Measurements from ENCODE around the gene YPEL5. TPM values are rescaled to one million over a fixed set of nuclear protein-coding genes. Genes with fewer than 3 reads are reported as not detected.

The YPEL5 gene
- total RNA-seq, 6 donors from 2014 or later, result 51.9 to 107 (median 85.8) TPM

DNA sequence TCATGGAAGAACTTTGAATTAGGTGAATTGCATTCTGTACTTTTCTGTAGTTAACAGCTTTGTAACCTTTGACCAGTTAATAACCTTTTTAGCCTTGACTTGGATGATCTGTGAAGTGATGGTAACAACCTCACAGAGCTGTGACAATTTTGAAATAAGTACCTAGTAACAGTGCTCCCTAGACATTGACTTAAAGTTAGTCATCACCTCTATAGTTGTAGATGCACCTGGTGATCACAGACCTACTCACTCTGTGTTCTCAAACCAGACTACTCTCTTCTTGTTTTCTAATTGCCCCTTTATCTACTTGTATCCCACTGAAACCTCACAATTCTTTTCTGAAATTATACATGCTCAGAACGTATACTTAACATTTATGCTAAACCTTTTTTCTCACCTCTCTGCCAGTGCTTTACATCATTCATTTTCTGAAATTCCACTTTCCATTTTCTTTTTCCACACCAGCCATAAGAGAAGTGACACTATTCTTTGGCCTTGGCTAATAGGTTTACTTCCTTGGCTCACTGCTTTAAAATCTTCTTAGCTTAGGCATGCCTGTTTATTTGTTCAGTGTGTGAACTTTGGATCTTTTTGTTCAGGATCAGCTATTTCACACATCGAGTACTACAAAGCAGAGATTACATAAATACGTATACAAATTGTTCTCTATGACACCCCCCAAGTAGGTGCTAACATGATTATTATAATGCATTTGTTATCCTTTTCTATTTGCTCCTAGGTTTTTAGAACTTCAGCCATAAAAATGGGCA is 9.3 kb downstream of the YPEL5 start:
- TF ChIP-seq POLR2AphosphoS5 (IDR thresholded peaks at IDR 0.05) (no peak), EP300 (IDR thresholded peaks at IDR 0.05) (no peak), POLR2A (IDR thresholded peaks at IDR 0.05) (no peak)
- TF ChIP-seq, protein P1, sequence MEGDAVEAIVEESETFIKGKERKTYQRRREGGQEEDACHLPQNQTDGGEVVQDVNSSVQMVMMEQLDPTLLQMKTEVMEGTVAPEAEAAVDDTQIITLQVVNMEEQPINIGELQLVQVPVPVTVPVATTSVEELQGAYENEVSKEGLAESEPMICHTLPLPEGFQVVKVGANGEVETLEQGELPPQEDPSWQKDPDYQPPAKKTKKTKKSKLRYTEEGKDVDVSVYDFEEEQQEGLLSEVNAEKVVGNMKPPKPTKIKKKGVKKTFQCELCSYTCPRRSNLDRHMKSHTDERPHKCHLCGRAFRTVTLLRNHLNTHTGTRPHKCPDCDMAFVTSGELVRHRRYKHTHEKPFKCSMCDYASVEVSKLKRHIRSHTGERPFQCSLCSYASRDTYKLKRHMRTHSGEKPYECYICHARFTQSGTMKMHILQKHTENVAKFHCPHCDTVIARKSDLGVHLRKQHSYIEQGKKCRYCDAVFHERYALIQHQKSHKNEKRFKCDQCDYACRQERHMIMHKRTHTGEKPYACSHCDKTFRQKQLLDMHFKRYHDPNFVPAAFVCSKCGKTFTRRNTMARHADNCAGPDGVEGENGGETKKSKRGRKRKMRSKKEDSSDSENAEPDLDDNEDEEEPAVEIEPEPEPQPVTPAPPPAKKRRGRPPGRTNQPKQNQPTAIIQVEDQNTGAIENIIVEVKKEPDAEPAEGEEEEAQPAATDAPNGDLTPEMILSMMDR (IDR thresholded peaks at IDR 0.05), result no peak
- H3K4me3 ChIP-seq, result no peak overlapping the region
- H3K27me3 ChIP-seq, result no peaks in the 10 kb centered on the region
- ATAC-seq (ENCODE audit: low FRiP score in 2 of 2), result no peak
- WGBS, 2 donors, result 66 to 83% methylated on average over 3 of the region's 3 CpGs
- peaks cover 16 to 23% (median 20%) of the 10 kb centered on the region in 4 donors for H3K4me1 ChIP-seq
- H3K36me3 ChIP-seq, result peaks cover 26 to 67% (median 40%) of the 10 kb centered on the region in 4 donors
- no peak for DNase-seq
- H3K27ac ChIP-seq, result no peak overlapping the region
- H3K9me3 ChIP-seq, result no peaks in the 10 kb centered on the region

DNA sequence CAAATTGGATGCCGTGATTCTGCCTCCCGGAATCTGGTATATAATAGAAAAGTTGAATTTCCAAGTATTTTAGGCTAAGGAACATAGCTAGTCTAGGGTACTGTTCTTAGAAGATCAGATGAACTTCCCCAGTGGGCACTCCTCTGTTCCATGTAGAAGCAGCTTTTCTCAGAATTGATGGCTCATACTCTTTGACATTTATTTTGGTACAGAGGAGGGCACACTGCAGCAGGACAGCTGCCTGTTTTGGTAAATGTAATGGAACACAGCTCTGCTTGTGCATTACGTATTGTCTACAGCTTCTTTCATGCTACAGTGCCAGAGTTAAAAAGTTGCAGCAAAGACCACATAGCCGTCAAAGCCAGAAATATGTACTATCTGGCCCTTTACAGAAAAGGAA is 10.8 kb downstream of the YPEL5 start:
- peaks cover 26 to 71% (median 40%) of the 10 kb centered on the region in 4 donors for H3K36me3 ChIP-seq
- DNase-seq, result no peak
- TF ChIP-seq EP300 (IDR thresholded peaks at IDR 0.05), result no peak
- TF ChIP-seq, protein P1 (IDR thresholded peaks at IDR 0.05), result no peak
- TF ChIP-seq POLR2AphosphoS5 (IDR thresholded peaks at IDR 0.05), result no peak
- no peak for TF ChIP-seq POLR2A (IDR thresholded peaks at IDR 0.05)

DNA sequence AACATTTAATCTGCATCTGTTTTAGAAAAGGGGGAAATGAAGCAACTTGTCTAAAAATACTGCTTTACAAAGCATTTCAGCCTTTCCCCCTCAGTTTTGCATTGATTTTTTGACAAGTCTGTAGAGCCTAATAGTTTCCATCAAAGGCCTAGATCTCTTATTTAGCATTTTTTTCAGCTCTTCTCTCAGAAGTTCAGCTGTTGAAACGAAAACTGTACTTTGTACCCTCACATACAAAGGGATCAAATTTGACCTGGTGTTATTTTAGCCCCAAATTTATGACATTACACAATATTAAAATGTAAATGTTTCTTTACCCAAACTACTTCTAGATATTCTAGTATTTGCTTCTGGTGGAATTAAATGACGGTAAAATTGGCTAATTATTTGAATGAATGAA is 13.0 kb downstream of the YPEL5 start:
- no peak for TF ChIP-seq POLR2A (IDR thresholded peaks at IDR 0.05)
- no peak for TF ChIP-seq POLR2AphosphoS5 (IDR thresholded peaks at IDR 0.05)
- TF ChIP-seq EP300 (IDR thresholded peaks at IDR 0.05), result no peak
- TF ChIP-seq, protein P1 (IDR thresholded peaks at IDR 0.05), result no peak
- Histone ChIP-seq H3K4me3 (no peak overlapping the region), H3K4me1 (peaks cover 6 to 9% (median 7%) of the 10 kb centered on the region in 4 donors), H3K9me3 (no peaks in the 10 kb centered on the region), H3K36me3 (peaks cover 26 to 56% (median 42%) of the 10 kb centered on the region in 4 donors), H3K27me3 (no peaks in the 10 kb centered on the region), H3K27ac (no peak overlapping the region)
- 85 to 95% methylated on average over 2 of the region's 2 CpGs for WGBS, 2 donors
- DNase-seq (no peak), ATAC-seq (ENCODE audit: low FRiP score in 2 of 2) (no peak)

More for the DNA sequence above, 10.8 kb downstream of the YPEL5 start:
- 86 to 91% methylated on average over 4 of the region's 4 CpGs for WGBS, 2 donors
- no peaks in the 10 kb centered on the region for H3K27me3 ChIP-seq
- H3K4me1 ChIP-seq, result peaks cover 8 to 21% (median 14%) of the 10 kb centered on the region in 4 donors
- H3K27ac ChIP-seq, result no peak overlapping the region
- no peak overlapping the region for H3K4me3 ChIP-seq
- no peak for ATAC-seq (ENCODE audit: low FRiP score in 2 of 2)
- H3K9me3 ChIP-seq, result no peaks in the 10 kb centered on the region

DNA sequence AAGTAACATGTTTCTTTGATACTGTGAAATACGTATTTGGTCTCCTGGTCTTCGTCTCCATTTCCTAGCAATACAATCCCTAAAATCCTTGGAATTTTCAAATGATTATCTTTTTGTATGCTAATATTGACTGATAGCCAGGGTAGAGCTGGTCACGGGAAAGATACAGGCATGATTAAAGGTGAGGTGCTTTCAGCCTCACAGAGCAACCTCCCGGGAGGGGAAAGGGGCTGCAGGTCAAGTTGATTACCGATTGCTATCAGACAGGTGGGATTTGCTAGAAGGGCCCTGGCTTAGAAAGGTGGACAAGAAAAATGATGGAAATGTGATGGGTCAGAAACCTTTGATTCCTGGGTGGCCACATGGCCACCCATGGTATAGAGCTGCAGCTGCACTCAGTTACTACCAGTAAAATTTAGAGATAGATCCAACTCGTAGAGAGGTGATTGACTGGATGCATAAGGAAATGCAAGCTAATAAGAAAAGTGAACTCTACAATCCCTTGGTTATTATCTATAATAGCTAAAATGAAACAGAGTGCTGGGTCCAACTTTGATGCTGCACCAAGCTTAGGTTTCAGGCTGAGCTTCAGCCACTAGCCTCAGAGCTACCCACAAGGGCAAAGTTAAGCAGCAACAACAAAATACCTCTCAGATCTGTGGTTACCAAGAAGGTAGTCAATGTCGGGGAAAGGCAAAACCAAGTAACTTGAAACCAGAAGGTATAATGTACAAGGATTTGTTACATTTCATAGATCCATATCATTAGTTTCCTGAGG is 15.3 kb downstream of the YPEL5 start:
- Histone ChIP-seq H3K27ac (no peak overlapping the region), H3K9me3 (no peaks in the 10 kb centered on the region), H3K4me1 (peaks cover 0 to 12% (median 2%) of the 10 kb centered on the region in 4 donors), H3K4me3 (no peak overlapping the region), H3K36me3 (peaks cover 19 to 43% (median 34%) of the 10 kb centered on the region in 4 donors), H3K27me3 (no peaks in the 10 kb centered on the region)
- 86 to 90% methylated on average over 7 of the region's 7 CpGs for WGBS, 2 donors
- ATAC-seq (ENCODE audit: low FRiP score in 2 of 2), result no peak
- no peak for DNase-seq
- TF ChIP-seq POLR2A (IDR thresholded peaks at IDR 0.05) (no peak), POLR2AphosphoS5 (IDR thresholded peaks at IDR 0.05) (no peak), EP300 (IDR thresholded peaks at IDR 0.05) (no peak)
- TF ChIP-seq, protein P1 (IDR thresholded peaks at IDR 0.05), result no peak

Data from upper lobe of left lung (tissue), 6 donors.